Measurements from ENCODE around the gene SOD1.

- no peak for TF ChIP-seq CTCF (IDR thresholded peaks at IDR 0.05 in 4 of 5, conservative IDR thresholded peaks at IDR 0.05 in 1 of 5)
- TF ChIP-seq POLR2A (IDR thresholded peaks at IDR 0.05) = no peak
Measured at GRCh38 chr21:31706562-31706961, 47.1 kb downstream of the SOD1 start.
